GM12892 (cell line): ENCODE results near the gene PELI3.

Source experiments
- POLR2A ChIP-seq: IDR thresholded peaks from 2 replicates; pipeline ENCODE4 v1.6.1; 2011; ENCODE audit warnings: low read depth, low read length, control low read depth
- POLR2AphosphoS5 ChIP-seq: IDR thresholded peaks from 2 replicates; pipeline ENCODE4 v1.6.1; 2011; ENCODE audit warnings: low read depth, low read length, control low read depth
- TAF1 ChIP-seq: IDR thresholded peaks from 2 replicates; pipeline ENCODE4 v1.6.1; 2011; ENCODE audit warnings: low read depth, mild to moderate bottlenecking, control low read depth, low read length, borderline replicate concordance

- TF ChIP-seq POLR2AphosphoS5, result no peak
- no peak for TF ChIP-seq POLR2A
- no peak for TF ChIP-seq TAF1
Measured at GRCh38 chr11:66465373-66466224, 1.1 kb upstream of the PELI3 start.
